SK-N-SH treated with all-trans-retinoic acid at 6 μM for 48 hours (cell line): Measurements from ENCODE around the gene R3HDM4.

Source experiments
- GLIS3 ChIP-seq: fragments of 250-450 bp; sonication (Bioruptor Pico); IDR thresholded peaks from 2 replicates; pipeline ENCODE4 v1.5.0; 2020; ENCODE audit warnings: mild to moderate bottlenecking, moderate library complexity
- PPARA ChIP-seq: fragments of 250-450 bp; sonication (Bioruptor Pico); IDR thresholded peaks from 2 replicates; pipeline ENCODE4 v1.5.0; 2020; ENCODE audit warnings: mild to moderate bottlenecking, borderline replicate concordance
- SNAI2 ChIP-seq: fragments of 250-450 bp; sonication (Bioruptor Pico); IDR thresholded peaks from 2 replicates; pipeline ENCODE4 v1.5.0; 2020; ENCODE audit warnings: mild to moderate bottlenecking, moderate library complexity
- ZC3H10 ChIP-seq: fragments of 250-450 bp; sonication (Bioruptor Pico); IDR thresholded peaks from 2 replicates; pipeline ENCODE4 v1.5.1; 2021; ENCODE audit warnings: mild to moderate bottlenecking, moderate library complexity
- ZFP3 ChIP-seq: fragments of 250-450 bp; sonication (Bioruptor Pico); IDR thresholded peaks from 2 replicates; pipeline ENCODE4 v1.5.0; 2020; ENCODE audit warnings: mild to moderate bottlenecking, moderate library complexity
- ZNF565 ChIP-seq: fragments of 450-650 bp; formaldehyde crosslinking; conservative IDR thresholded peaks from 2 replicates; pipeline ENCODE4 v1.5.0; 2020; ENCODE audit warnings: low read depth, mild to moderate bottlenecking, moderate library complexity
- ZNF8 ChIP-seq: fragments of 450-650 bp; formaldehyde crosslinking; IDR thresholded peaks from 2 replicates; pipeline ENCODE4 v1.5.0; 2020; ENCODE audit warnings: mild to moderate bottlenecking, moderate library complexity
- TF ChIP-seq, protein P1 (sequence below): fragments of 250-450 bp; sonication (Bioruptor Pico); IDR thresholded peaks from 2 replicates; pipeline ENCODE4 v1.8.0; 2020; ENCODE audit warnings: mild to moderate bottlenecking, moderate library complexity, borderline replicate concordance

GRCh38 chr19:925526-926322 lies 12.7 kb upstream of the R3HDM4 start, which contains the start of gene ARID3A:
- TF ChIP-seq, protein P1, sequence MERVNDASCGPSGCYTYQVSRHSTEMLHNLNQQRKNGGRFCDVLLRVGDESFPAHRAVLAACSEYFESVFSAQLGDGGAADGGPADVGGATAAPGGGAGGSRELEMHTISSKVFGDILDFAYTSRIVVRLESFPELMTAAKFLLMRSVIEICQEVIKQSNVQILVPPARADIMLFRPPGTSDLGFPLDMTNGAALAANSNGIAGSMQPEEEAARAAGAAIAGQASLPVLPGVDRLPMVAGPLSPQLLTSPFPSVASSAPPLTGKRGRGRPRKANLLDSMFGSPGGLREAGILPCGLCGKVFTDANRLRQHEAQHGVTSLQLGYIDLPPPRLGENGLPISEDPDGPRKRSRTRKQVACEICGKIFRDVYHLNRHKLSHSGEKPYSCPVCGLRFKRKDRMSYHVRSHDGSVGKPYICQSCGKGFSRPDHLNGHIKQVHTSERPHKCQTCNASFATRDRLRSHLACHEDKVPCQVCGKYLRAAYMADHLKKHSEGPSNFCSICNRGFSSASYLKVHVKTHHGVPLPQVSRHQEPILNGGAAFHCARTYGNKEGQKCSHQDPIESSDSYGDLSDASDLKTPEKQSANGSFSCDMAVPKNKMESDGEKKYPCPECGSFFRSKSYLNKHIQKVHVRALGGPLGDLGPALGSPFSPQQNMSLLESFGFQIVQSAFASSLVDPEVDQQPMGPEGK = no peak
- TF ChIP-seq ZNF8 (CRISPR knock-in tag) = no peak
- TF ChIP-seq GLIS3 (CRISPR knock-in tag) = no peak
- TF ChIP-seq SNAI2 (CRISPR knock-in tag) = no peak
- TF ChIP-seq ZC3H10 = no peak
- TF ChIP-seq ZFP3 = no peak
- no peak for TF ChIP-seq ZNF565 (CRISPR knock-in tag)
- no peak for TF ChIP-seq PPARA (CRISPR knock-in tag)
